GM19372 (cell line): Measurements from ENCODE around the gene ZNF701.

ENCODE experiments used
- ATAC-seq: cut with Tn5 transposase; IDR thresholded peaks from one replicate; pipeline ENCODE4 v1.9.1; 2021; ENCODE audit warnings: mild to moderate bottlenecking, low read depth, moderate library complexity; ENCODE audit not compliant: unreplicated experiment

ZNF701 gene

GRCh38 chr19:52635786-52636570 lies 65.9 kb downstream of the ZNF701 start:
- ATAC-seq: no peak
